Heart left ventricle (tissue), 16 donors: ENCODE data around the gene ANK3. TPM values are rescaled to one million over a fixed set of nuclear protein-coding genes. Genes with fewer than 3 reads are reported as not detected.

Source experiments
- ATAC-seq, 4 donors: fragments of 200-7000 bp; cut with Tn5 transposase; one replicate each; pipeline ENCODE4 v1.9.1; 2020 to 2022; ENCODE audit warnings: moderate library complexity in 4 of 4, mild to moderate bottlenecking in 3 of 4, moderate number of reproducible peaks in 1 of 4
- DNase-seq, 5 donors: peaks; one replicate each; pipeline ENCODE4 v3.0.0-alpha.2; 2020
- H3K27ac ChIP-seq, 12 donors: fragments of 200-600 bp; sonication (generic) in 4 of 12; one replicate each; pipeline versions ENCODE4 v1.5.0 to v1.8.0; 2016 to 2022; ENCODE audit warnings: mild to moderate bottlenecking in 2 of 12
- H3K27me3 ChIP-seq, 9 donors: fragments of 200-600 bp; sonication (generic) in 2 of 9; one replicate each; pipeline versions ENCODE4 v1.5.1 to v1.8.0; 2016 to 2022; ENCODE audit warnings: mild to moderate bottlenecking in 3 of 9
- H3K36me3 ChIP-seq, 9 donors: fragments of 200-600 bp; sonication (generic) in 2 of 9; one replicate each; pipeline versions ENCODE4 v1.5.0 to v1.8.0; 2018 to 2022; ENCODE audit warnings: mild to moderate bottlenecking in 2 of 9
- H3K4me1 ChIP-seq, 12 donors: fragments of 200-600 bp; sonication (generic) in 4 of 12; one replicate each; pipeline versions ENCODE4 v1.5.0 to v1.8.0; 2016 to 2022; ENCODE audit warnings: mild to moderate bottlenecking in 3 of 12
- H3K4me3 ChIP-seq, 12 donors: fragments of 200-600 bp; sonication (generic) in 4 of 12; one replicate each; pipeline versions ENCODE4 v1.5.0 to v1.8.0; 2017 to 2022; ENCODE audit warnings: mild to moderate bottlenecking in 9 of 12, moderate library complexity in 4 of 12
- H3K9me3 ChIP-seq, 12 donors: fragments of 200-600 bp; sonication (generic) in 4 of 12; one replicate each; pipeline versions ENCODE4 v1.5.0 to v1.8.0; 2016 to 2022; ENCODE audit warnings: mild to moderate bottlenecking in 1 of 12
- CTCF ChIP-seq, 12 donors: fragments of 200-600 bp; sonication (generic) in 4 of 12; IDR thresholded peaks; one replicate each; pipeline versions ENCODE4 v1.5.0 to v1.8.0; 2018 to 2022; ENCODE audit warnings: antibody characterized with exemption in 12 of 12, mild to moderate bottlenecking in 5 of 12
- POLR2A ChIP-seq, 2 donors: fragments of 450-650 bp; IDR thresholded peaks; one replicate each; pipeline ENCODE4 v1.6.1; 2017; ENCODE audit warnings: antibody characterized with exemption in 2 of 2, mild to moderate bottlenecking in 2 of 2, moderate library complexity in 2 of 2
- WGBS, 4 donors: extraction: QIAGEN DNeasy Blood & Tissue Kit in 2 of 4; methylation state at CpG; one replicate each; pipeline versions ENCODE4 v1.1.5 to v1.1.7; 2013 to 2018; 5-methylcytosine and 5-hydroxymethylcytosine counted together
- intact Hi-C, 10 donors: fragments of 100-400 bp; cut with DNase I; formaldehyde crosslinking; loops; one replicate each; pipeline versions ENCODE4 v1.11.1 to v1.14.2; 2022
- polyA plus RNA-seq, 2 donors: library from polyadenylated mRNA; stranded (reverse); fragments of 200-250 nt; gene quantifications; one replicate each; pipeline ENCODE4 v1.2.3, GENCODE V29; 2013
- total RNA-seq, 9 donors: library from RNA; depleted of rRNA in 2 of 9; stranded (reverse); fragments of >200 nt in 2 of 9; fragmentation: NEBNext Ultra II Directional in 3 of 9; extraction: Animal tissue kit (Norgen Biotek cat#: 25700) in 3 of 9; gene quantifications; one replicate each; pipeline versions ENCODE4 v1.1.0 to v1.2.4, GENCODE V29; 2016 to 2023
- donor health status: ischemic (EF 13 %, LVEDD 7.1; RV severe dilation, severe dysfunction).
- donor health status: healthy with polysubstance abuse.
- donor health status: DM: no; HTN: yes; CAD: no.
- donor health status: DM: no; HTN: no; CAD: no.
- donor health status: ischemic (EF 25% LVEDD 6.9; RV normal size, moderate dysfunction).
- donor health status: ischemic (EF 25% LVEDD 5.7; RV mildly dilated, moderate dysfunction).
- donor health status: healthy.
- donor health status: DM: yes; HTN: yes; CAD: no.
- donor health status: ischemic (EF 35%, LVEDD 5.7; RV mildly dilated, moderate dysfunction).
- donor health status: nonischemic (EF 11% LVEDD 7.7; RV severe dilation, severe dysfunction).
- donor health status: DM: yes; HTN: yes; CAD: no.
- donor health status: PGD.
- donor health status: ischemic (EF 29% LVEDD 5.4; RV normal size, mild dysfunction).
- donor health status: nonischemic (EF 23%, LVEDD 6.1; RV moderate dilation, normal function).

ANK3 gene
- total and polyA plus RNA-seq, 11 donors, result 33.8 to 576 (median 239) TPM

- Histone ChIP-seq H3K27ac (peak overlapping the region in 11 of 12 donors; percentile 21 to 88 (median 58)), H3K4me1 (peaks cover 0 to 89% (median 53%) of the 10 kb centered on the region in 12 donors), H3K4me3 (no peak overlapping the region), H3K9me3 (no peaks in the 10 kb centered on the region), H3K36me3 (no peaks in the 10 kb centered on the region), H3K27me3 (no peaks in the 10 kb centered on the region)
- ATAC-seq (peak in 1 of 4 donors; percentile 38), DNase-seq (peak in 1 of 5 donors; percentile 49)
- TF ChIP-seq CTCF (IDR thresholded peaks at IDR 0.05), result no peak
- no peak for TF ChIP-seq POLR2A (IDR thresholded peaks at IDR 0.05)
- intact Hi-C loops, result loop anchor here in 1 of 10 donors (5.0 kb wide), 1 partner anchor 53 kb away; no protein-coding TSS in a partner anchor
These were observed 99.1 kb downstream of the ANK3 start for GRCh38 chr10:60290558-60290957.

- ATAC-seq, result peak in 2 of 4 donors; percentile 46 to 48
These were observed 99.9 kb downstream of the ANK3 start for GRCh38 chr10:60289800-60290199.

GRCh38 chr10:60288256-60288655 lies 101.4 kb downstream of the ANK3 start:
- Histone ChIP-seq H3K27ac (peak overlapping the region in 10 of 12 donors; percentile 32 to 71 (median 52)), H3K4me3 (no peak overlapping the region), H3K9me3 (no peaks in the 10 kb centered on the region), H3K36me3 (no peaks in the 10 kb centered on the region), H3K27me3 (no peaks in the 10 kb centered on the region), H3K4me1 (peaks cover 3 to 81% (median 37%) of the 10 kb centered on the region in 12 donors)
- TF ChIP-seq CTCF (IDR thresholded peaks at IDR 0.05) (no peak), POLR2A (IDR thresholded peaks at IDR 0.05) (no peak)
- intact Hi-C loops, result loop anchor here in 1 of 10 donors (5.0 kb wide), 1 partner anchor 51 kb away; no protein-coding TSS in a partner anchor
- DNase-seq (no peak), ATAC-seq (no peak)
- 49 to 59% (median 55%) methylated on average over 3 of the region's 3 CpGs for WGBS, 4 donors

More at GRCh38 chr10:60289800-60290199, 99.9 kb downstream of the ANK3 start:
- Histone ChIP-seq H3K4me1 (peaks cover 0 to 84% (median 50%) of the 10 kb centered on the region in 12 donors), H3K27ac (peak overlapping the region in 11 of 12 donors; percentile 11 to 88 (median 58)), H3K4me3 (peak overlapping the region in 1 of 12 donors; percentile 20), H3K36me3 (no peaks in the 10 kb centered on the region), H3K27me3 (no peaks in the 10 kb centered on the region), H3K9me3 (no peaks in the 10 kb centered on the region)
- no peak for TF ChIP-seq POLR2A (IDR thresholded peaks at IDR 0.05)
- TF ChIP-seq CTCF (IDR thresholded peaks at IDR 0.05), result no peak
- 28 to 38% (median 32%) methylated on average over 9 of the region's 9 CpGs for WGBS, 4 donors
- DNase-seq, result no peak
- intact Hi-C loops, result loop anchor here in 2 of 10 donors (5.0 kb wide), 1 partner anchor 52 kb away; no protein-coding TSS in a partner anchor

- Histone ChIP-seq H3K9me3 (no peaks in the 10 kb centered on the region), H3K4me1 (peaks cover 3 to 83% (median 39%) of the 10 kb centered on the region in 12 donors), H3K4me3 (no peak overlapping the region), H3K27ac (peak overlapping the region in 11 of 12 donors; percentile 8 to 71 (median 44)), H3K27me3 (no peaks in the 10 kb centered on the region), H3K36me3 (no peaks in the 10 kb centered on the region)
- ATAC-seq (no peak), DNase-seq (no peak)
- TF ChIP-seq CTCF (IDR thresholded peaks at IDR 0.05), result no peak
- no peak for TF ChIP-seq POLR2A (IDR thresholded peaks at IDR 0.05)
- WGBS, 4 donors, result 13 to 27% (median 21%) methylated on average over 1 of the region's 1 CpG
- intact Hi-C loops, result loop anchor here in 1 of 10 donors (5.0 kb wide), 1 partner anchor 49 kb away; no protein-coding TSS in a partner anchor
These were observed 103.1 kb downstream of the ANK3 start for GRCh38 chr10:60286559-60286958.
